ENCODE data around the gene PLCB4. TPM values are rescaled to one million over a fixed set of nuclear protein-coding genes. Genes with fewer than 3 reads are reported as not detected.

The PLCB4 gene
- polyA plus RNA-seq, 3 donors: 12.7 to 18.2 (median 14.8) TPM

GRCh38 chr20:9156529-9157280, 87.8 kb downstream of the PLCB4 start:
- DNase-seq (ENCODE audit: extremely low read depth in 1 of 11, low read depth in 9 of 11, low spot score in 4 of 11): no peak

GRCh38 chr20:9160331-9160730, 91.4 kb downstream of the PLCB4 start:
- DNase-seq (ENCODE audit: extremely low read depth in 1 of 11, low read depth in 9 of 11, low spot score in 4 of 11): no peak

- DNase-seq (ENCODE audit: extremely low read depth in 1 of 11, low read depth in 9 of 11, low spot score in 4 of 11): no peak
Measured at GRCh38 chr20:9160757-9161156, 91.9 kb downstream of the PLCB4 start.

GRCh38 chr20:9161311-9161710, 92.4 kb downstream of the PLCB4 start:
- DNase-seq (ENCODE audit: extremely low read depth in 1 of 11, low read depth in 9 of 11, low spot score in 4 of 11): no peak

DNA sequence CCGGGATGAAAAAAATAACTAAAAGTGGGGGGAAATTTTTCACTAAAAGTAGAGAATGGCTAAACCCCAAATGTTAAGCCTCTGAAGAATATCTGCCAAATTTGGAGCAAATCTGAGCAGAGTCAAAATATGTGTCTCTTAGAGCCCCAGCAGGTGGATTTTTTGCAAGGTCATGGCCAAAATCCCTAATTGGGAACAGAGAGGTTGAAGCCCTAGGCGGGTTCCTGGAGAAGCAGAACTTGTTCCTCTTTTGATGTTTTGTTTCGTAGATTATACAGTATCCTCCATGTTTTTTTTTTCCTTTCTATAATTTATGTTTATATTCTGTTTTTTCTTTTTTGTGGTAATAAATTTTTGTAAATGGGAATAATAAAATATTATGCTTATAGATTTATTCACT, 94.4 kb downstream of the PLCB4 start:
- DNase-seq (ENCODE audit: extremely low read depth in 1 of 11, low read depth in 9 of 11, low spot score in 4 of 11): no peak

GRCh38 chr20:9163995-9164394, 95.1 kb downstream of the PLCB4 start:
- no peak for DNase-seq (ENCODE audit: extremely low read depth in 1 of 11, low read depth in 9 of 11, low spot score in 4 of 11)

- no peak for DNase-seq (ENCODE audit: extremely low read depth in 1 of 11, low read depth in 9 of 11, low spot score in 4 of 11)
Measured at GRCh38 chr20:9165261-9165660, 96.4 kb downstream of the PLCB4 start.

DNA sequence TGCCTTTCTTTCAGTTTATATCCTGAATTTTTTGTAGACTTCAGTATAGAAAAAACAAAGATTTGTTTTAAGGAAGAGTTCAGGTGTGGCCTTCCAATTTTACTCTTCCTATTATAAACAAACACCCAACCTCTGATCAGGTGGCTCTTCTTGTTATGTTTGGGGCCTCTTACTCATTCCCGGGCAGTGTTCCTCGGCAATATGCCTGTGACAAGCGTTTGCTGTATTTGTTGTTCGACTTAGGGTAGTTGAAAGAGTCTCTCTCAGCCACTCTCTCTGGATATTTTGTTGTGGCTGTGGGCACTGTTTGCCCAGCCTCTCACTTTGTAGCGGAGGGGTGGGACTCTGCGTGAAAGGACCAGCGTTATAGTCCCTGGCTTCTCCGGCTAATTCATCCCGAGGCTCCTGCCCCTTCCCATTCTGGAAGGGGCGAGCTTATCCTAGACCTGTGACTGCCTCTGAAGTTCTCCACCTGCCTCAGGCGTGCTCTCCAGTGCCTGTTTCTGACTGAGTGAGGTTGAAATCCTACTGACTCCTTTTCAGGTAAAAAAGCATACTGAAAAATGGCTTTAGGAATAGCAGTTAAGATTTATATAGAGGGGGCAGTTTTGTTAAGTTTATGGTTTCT, 97.4 kb downstream of the PLCB4 start:
- no peak for DNase-seq (ENCODE audit: extremely low read depth in 1 of 11, low read depth in 9 of 11, low spot score in 4 of 11)

DNA sequence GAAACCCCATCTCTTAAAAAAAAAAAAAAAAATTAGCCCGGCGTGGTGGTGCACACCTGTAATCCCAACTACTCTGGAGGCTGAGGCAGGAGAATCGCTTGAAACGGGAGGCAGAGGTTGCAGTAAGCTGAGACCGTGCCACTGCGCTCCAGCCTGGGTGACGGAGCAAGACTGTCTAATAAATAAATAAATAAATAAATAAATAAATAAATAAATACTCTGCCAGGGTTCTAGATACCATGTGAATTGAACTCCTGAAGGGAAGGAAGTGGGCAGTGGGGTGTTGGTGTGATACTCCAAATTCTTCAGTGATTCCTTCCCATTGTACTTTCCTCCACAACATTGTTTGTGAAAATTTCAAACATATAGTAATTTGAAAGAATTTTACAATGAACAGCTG, 100.5 kb downstream of the PLCB4 start:
- DNase-seq (ENCODE audit: extremely low read depth in 1 of 11, low read depth in 9 of 11, low spot score in 4 of 11): no peak

DNA sequence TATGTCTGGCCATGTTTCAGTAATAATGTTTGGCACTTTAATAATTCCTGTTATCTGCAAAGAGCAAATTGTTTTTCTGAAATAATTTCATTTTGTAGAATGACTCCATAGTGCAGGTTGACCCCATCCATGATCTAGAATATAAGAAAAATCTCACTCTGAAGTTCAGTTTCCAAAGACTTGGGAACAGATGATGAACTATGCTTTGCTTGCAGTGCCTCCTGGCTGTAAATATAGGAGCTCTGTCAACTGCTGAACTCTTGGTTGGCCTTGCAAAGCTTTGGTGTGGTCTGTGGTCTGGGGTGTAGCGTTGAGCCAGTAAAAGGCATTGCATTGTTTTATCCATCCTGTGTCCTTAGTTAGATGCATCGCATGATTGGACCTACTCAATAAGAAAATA, 104.0 kb downstream of the PLCB4 start:
- DNase-seq (ENCODE audit: extremely low read depth in 1 of 11, low read depth in 9 of 11, low spot score in 4 of 11): no peak

DNA sequence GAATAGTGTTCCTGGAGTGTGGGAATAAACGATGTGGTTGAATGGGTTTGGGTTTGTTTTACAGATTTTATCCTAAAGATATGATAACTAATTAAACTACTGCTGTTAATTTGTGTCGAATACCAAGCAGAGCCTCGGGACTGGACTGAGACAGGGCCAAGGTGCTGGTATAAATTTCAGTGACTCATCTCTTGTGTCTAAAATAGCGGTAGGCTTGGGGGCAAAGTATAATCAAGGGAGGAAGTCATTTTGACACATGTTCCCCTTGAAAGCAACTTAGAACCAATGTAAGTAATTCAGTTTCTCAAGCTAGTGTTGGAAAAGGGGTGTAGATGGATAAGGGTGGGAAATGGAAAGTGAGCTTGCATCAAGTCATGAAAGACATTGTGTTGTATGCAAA, 108.4 kb downstream of the PLCB4 start:
- DNase-seq (ENCODE audit: extremely low read depth in 1 of 11, low read depth in 9 of 11, low spot score in 4 of 11): no peak

- DNase-seq (ENCODE audit: extremely low read depth in 1 of 11, low read depth in 9 of 11, low spot score in 4 of 11): no peak
Measured at GRCh38 chr20:9179193-9179802, 110.4 kb downstream of the PLCB4 start.

- DNase-seq (ENCODE audit: extremely low read depth in 1 of 11, low read depth in 9 of 11, low spot score in 4 of 11): no peak
Measured at GRCh38 chr20:9179867-9180266, 111.0 kb downstream of the PLCB4 start.

- no peak for DNase-seq (ENCODE audit: extremely low read depth in 1 of 11, low read depth in 9 of 11, low spot score in 4 of 11)
Measured at GRCh38 chr20:9180481-9181257, 111.8 kb downstream of the PLCB4 start.

DNA sequence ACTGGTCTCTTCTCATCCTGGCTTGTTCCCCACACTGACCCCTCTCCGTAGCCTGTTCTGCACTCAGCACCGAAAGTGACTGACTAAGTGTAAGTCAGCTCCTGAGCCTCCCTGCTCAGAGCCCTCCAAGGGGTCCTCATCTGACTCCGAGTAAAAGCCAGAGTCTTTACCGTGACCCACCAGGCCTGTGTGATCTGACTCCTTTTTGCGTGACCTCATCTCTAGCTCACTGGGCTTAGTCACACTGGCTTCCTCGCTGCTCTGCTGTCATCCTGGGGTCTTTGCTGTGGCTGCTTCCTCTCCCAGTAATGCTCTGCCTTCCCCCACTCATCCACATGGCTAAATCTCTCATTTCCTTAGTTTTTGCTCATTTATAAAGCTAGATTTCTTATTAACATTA, 116.6 kb downstream of the PLCB4 start:
- DNase-seq (ENCODE audit: extremely low read depth in 1 of 11, low read depth in 9 of 11, low spot score in 4 of 11): no peak

GRCh38 chr20:9186396-9186795, 117.5 kb downstream of the PLCB4 start:
- DNase-seq (ENCODE audit: extremely low read depth in 1 of 11, low read depth in 9 of 11, low spot score in 4 of 11): no peak

DNA sequence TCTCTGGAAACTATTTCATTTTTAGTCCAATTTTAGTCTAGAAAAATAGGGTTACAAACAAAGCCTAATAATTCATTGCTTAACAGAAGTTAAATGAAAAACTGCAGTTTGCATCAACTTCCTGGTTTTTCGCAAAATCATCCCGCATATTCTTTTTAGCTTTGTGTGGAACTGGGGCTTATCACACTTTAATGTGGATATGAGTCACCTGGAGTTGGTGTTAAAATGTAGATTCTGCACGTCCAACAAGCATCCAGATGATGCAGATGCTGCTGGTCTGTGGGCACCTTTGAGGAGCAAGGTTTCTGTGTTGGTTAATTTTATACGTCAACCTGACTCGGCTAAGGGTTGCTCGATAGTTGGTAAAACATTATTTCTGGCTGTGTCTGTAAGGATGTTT, 126.1 kb downstream of the PLCB4 start:
- no peak for DNase-seq (ENCODE audit: extremely low read depth in 1 of 11, low read depth in 9 of 11, low spot score in 4 of 11)

- DNase-seq (ENCODE audit: extremely low read depth in 1 of 11, low read depth in 9 of 11, low spot score in 4 of 11): no peak
Measured at GRCh38 chr20:9196110-9196509, 127.2 kb downstream of the PLCB4 start.

DNA sequence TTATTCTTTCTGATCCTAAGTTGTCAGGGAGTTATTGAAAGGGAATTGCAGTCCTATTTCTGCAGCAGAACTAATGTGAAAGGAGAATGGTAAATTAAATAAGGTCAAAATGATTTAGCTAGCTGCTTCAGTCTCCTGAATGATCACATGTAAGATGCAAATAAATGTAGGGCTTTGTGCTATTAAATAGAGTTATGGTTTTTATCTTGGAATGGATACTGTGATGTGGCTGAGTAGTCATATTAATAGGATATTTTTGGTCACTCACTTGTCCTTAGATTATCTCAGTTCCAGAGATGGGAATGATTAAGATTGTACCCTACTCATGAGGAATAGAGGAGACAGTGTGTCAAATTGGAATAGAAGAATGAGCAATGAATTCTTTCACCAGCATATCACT, 129.6 kb downstream of the PLCB4 start:
- DNase-seq (ENCODE audit: extremely low read depth in 1 of 11, low read depth in 9 of 11, low spot score in 4 of 11): no peak

- no peak for DNase-seq (ENCODE audit: extremely low read depth in 1 of 11, low read depth in 9 of 11, low spot score in 4 of 11)
Measured at GRCh38 chr20:9200196-9200595, 131.3 kb downstream of the PLCB4 start.
